Measurements from ENCODE around the gene ERBB4.
"Not testable (repeated sequence)": the region's sequence is repeated elsewhere in the genome, so short reads cannot be mapped to it uniquely, and the experiment has no call there.

The ERBB4 gene

GRCh38 chr2:212528106-212528856, 10.3 kb downstream of the ERBB4 start:
- no peak for DNase-seq

DNA sequence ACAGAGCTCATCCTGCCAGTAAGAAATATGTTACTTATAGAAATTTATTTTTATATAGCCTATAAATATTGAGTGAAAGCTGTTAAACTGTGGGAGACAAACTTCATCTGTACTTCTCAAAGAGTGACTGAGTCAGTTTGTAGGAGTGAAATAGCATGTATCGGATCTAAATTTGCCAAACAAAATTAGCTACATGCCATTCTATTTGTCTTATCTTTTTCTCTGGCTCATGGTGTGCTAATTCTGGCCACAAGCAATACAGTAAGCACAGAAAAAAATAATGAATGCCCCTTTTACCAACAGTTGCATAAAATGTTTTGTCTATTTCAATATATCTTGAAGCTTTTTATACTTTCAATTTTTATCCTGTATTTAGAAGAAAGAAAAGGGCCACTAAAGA, 12.5 kb downstream of the ERBB4 start:
- DNase-seq = no peak

DNA sequence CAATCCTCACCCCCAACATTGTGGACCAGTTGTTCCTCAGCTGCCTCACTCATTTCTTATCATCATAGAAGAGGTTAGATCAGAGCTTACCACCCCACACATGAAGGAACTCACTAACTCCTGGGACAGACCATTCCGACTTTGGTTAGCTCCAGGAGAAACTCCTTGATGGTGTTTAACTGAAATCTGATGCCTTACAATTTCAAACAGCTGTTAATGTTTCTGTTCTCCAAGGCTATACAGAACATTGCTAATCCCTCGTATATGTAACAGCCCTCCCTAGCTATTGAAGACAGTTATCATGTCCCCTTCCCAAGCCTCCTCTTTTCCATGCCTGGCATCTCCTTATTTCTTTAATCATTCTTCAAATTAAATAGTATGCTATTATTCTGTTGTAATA, 14.8 kb downstream of the ERBB4 start:
- DNase-seq = no peak

- no peak for DNase-seq
These were observed 18.3 kb downstream of the ERBB4 start for GRCh38 chr2:212520340-212520739.

DNA sequence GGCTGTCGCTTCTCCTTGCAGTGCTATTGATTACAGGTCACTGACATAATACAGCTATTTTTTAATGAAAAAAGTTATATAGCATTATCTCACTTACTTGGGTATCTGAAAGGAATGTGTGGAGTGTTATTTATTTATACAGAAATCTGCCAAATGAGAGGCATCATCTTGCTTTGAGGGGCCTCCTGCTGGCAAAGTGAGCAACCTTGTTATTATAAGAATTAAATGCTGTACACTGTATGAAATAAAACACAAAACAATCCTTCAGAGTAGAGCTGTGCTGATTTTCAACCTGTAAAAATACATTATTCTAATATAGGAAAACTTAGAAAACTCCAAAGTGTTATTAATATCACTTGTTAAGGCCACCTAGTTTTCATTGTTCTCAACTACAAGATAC, 20.9 kb downstream of the ERBB4 start:
- no peak for DNase-seq

DNA sequence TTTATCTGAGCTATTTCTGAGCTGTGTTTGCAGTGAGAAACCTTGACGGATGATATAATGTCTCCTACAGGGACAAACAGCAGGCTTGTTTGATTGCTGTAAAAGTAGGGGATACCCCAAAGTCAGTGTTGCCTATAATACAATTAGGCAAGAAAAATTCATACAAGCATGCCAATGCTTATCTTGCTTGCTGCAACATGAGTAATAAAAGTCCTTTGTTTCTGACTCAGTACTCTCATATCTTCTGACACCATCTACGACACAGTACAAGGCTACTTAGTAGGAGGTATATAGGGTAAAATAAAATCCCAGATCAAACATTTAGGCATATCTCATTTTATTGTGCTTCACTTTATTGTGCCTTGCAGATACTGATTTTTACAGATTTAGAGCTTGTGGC, 33.0 kb downstream of the ERBB4 start:
- no peak for DNase-seq

DNA sequence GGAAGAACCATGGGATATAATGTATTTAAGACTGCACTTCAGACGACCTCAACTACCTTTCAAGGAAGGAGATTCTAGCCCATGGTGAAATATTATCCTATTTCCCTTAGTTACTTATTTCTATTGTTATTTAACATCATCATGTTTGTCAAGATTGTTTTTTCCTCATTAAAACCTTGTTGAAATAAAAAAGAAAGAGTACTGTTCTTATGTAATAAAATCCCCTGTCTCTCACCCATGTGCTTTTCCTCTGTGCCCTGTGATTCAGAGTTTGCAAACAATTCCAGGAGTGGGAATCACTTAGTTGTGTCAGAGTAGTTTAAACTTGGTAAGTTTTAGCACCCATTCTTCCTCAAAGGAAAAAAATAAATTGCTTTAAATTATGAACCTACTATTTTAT, 43.6 kb downstream of the ERBB4 start:
- DNase-seq = no peak

GRCh38 chr2:212494418-212495020, 44.1 kb downstream of the ERBB4 start:
- no peak for DNase-seq

GRCh38 chr2:212489719-212490346, 48.8 kb downstream of the ERBB4 start:
- no peak for DNase-seq

- DNase-seq = no peak
These were observed 50.0 kb downstream of the ERBB4 start for GRCh38 chr2:212488611-212489010.

DNA sequence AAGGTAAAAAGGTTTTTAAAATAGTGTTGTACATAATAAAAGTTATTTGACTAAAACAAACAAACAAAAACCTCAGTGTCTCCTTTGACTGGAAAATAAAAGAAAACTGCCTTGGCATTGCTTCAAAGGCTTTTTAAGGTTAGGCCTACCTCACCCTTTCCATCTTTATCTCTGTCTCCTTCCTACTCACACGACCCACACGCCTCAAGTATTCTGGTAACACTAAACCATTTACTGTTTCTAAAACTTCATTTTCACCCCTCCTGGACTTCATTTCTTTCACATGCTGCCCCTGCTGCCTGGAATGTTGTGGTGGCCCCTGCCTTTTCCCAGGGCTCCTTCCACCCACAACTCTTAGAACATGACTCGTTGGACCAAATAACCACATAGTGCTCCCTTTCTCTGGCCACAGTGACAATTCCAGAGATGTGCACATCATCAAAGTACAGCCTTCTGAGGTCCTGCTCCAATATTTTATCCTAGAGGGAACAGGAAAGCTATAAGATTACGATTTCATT, 54.0 kb downstream of the ERBB4 start:
- no peak for DNase-seq

DNA sequence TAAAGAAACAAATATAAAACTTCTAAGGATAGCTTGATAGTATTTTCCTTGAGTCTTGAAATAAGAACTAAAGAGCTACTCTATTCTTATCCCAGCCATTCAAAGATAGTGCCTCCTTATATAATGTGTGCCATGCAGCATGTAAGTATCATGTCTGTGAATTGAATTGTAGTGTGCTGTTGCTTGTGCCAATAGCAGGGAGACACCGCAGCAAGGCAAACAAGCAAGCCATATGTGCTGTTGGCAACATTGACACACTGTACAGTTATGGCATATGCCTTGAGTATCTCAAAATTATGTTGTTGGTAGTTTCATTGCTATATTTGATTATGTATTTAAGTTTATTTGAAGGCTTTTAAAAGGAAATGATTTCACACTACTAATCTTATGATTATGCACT, 58.2 kb downstream of the ERBB4 start:
- no peak for DNase-seq

- DNase-seq = no peak
These were observed 61.0 kb downstream of the ERBB4 start for GRCh38 chr2:212477571-212477970.

- DNase-seq = no peak
These were observed 65.4 kb downstream of the ERBB4 start for GRCh38 chr2:212473211-212473610.

DNA sequence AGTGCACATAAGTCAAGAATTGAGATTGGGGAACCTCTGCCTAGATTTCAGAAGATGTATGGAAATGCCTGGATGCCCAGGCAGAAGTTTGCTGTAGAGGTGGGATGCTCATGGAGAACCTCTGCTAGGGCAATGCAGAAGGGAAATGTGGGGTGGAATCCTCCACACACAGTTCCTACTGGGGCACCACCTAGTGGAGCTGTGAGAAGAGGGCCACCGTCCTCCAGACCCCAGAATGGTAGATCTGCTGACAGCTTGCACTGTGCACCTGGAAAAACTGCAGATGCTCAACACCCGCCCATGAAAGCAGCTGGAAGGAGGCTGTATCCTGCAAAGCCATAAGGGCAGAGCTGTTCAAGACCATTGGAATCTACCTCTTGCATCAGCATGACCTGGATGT, 71.1 kb downstream of the ERBB4 start:
- DNase-seq = not testable (repeated sequence)

DNA sequence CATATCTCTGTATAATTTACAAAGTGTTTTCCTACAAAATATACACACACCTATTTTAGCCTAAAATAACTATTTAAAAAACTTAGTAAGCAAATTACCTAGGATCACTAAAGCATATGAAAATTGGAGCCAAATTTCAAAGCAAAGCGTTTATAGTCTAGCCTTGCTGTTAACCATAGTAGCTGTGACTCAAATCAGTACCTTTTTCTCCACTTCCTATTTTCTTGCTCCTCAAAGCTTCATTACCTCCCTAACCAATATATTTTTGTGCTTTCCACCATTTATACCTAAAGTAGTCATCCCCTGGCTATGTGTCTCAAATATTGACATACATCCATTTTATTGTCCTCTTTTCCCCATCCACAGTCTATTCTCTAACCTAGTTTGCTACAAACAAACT, 73.1 kb downstream of the ERBB4 start:
- no peak for DNase-seq

DNA sequence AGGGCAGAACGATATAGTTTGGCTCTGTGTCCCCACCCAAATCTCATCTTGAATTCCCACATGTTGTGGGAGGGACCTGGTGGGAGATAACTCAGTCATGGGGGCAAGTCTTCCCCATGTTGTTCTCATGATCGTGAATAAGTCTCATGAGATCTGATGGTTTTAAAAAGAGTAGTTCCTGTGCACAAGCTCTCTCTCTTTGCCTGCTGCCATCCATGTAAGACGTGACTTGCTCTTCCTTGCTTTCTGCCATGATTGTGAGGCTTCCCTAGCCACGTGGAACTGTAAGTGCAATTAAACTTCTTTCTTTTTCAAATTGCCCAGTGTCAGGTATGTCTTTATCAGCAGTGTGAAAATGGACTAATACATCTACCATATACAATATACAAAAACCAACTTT, 76.9 kb downstream of the ERBB4 start:
- not testable (repeated sequence) for DNase-seq

DNA sequence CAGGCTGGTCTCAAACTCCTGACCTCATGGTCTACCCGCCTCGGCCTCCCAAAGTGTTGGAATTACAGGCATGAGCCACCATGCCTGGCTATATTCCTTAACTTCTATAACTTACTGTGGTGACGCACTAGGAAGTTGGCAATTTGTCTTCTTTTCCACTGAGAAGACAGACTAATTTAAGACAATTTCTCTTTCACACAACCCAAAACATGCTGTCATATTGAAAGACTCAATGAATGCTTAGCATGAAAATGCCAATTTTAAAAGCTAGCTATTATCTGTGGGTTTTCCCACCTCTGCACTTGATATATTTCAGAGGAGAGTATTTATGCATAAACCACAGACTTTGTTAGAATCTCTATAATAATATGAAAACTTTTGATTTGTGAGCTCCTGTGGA, 84.5 kb downstream of the ERBB4 start:
- no peak for DNase-seq

GRCh38 chr2:212451786-212452231, 86.8 kb downstream of the ERBB4 start:
- DNase-seq = no peak

DNA sequence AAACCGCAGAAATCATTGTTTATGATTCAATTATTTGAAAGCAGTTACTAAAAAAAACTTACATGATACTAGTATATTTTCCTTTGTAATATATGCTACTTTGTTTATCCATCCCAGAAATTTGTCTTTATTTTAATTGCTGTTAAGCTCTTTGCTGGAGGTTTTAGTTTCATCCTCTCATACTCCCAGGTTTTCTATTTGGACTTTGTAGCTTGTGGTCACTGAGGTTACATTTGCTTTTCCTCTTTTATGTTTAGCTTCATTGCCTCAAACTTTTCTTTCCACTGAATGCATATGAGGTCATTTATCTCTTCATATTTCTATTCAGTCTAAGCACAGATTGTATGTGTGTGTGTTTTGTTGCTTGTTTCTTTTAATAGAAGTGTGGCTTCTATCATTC, 89.9 kb downstream of the ERBB4 start:
- DNase-seq = no peak

DNA sequence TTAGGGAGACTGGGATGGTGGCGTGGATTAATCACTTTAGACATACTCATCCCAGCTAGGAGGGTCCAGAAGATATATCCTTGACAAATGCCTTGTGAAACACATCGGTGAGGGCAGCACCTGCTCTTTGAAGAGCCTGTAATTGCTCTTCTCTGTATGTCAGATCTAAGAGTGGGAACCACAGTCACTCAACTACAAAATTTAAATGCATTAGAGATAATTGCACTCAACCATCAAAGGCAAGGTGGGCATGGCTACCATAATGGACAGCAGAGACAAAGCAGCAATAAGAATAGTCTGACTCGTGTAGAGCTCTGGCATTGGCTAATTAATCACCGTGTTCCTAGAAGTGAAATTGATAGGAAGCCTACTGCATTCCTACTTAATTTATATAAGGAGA, 96.8 kb downstream of the ERBB4 start:
- no peak for DNase-seq

DNA sequence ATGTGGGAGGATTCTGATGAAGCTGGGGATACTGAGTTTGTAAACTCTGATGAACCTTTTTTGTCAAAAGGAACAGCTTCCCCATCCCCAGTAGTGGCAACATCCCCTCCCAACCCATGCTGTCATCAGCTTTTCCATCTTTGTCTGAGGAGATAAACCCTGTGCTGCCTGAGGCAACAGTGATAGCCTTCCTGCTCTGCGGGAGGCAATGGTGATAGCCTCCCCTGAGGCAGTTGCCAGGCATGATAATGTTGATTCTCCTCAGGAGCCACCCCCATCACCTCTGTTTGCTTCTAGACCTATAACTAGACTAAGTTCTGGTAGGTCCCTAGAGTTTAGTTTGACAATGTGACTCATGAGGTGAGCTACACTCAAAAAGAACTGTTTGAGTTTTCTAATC, 97.5 kb downstream of the ERBB4 start:
- DNase-seq = no peak

DNA sequence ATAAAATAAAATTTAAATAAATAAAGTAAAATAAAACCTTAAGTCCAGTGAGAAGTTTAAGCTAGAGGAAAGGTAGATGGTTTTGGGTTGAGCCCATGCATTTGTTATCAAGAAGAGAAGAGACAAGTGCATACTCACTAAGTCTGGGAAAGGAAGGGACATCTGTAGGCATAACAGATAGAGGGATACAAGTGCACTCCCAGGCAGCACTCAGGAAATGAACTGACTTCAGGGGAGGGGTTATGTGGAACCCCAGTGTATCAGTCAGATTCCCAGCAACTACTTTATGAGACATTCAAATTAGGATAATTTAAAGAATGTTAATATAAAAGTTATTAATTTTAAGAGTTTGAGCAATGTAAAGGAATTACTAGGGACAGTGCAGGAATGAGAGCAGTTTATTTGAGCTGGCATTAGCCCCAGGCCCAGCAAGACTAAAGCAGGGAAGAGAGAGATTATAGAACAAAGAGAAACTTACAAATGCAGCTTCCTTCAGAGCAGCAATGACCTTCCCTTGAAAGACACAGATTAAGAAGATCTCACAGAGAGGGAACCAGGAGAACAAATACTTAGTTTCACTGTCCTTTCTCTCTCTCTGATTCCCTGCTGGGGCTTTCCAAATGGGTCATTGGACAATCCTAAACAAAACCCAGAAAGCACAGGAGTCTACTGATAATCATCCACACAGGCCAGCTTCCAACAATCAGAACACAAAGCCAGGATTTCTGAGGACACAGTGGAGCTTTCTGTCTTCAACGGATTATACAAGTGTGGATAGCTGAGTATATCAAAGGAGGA, 109.7 kb downstream of the ERBB4 start:
- no peak for DNase-seq
